CD4-positive, alpha-beta T cell treated with Interleukin-17A for 4 hours (primary cell): ENCODE measurements around the gene SEC61A1.

Source experiments
- DNase-seq: peaks from one replicate; pipeline ENCODE4 v3.0.0-alpha.2; 2020; ENCODE audit warnings: mixed read lengths

The SEC61A1 gene

DNA sequence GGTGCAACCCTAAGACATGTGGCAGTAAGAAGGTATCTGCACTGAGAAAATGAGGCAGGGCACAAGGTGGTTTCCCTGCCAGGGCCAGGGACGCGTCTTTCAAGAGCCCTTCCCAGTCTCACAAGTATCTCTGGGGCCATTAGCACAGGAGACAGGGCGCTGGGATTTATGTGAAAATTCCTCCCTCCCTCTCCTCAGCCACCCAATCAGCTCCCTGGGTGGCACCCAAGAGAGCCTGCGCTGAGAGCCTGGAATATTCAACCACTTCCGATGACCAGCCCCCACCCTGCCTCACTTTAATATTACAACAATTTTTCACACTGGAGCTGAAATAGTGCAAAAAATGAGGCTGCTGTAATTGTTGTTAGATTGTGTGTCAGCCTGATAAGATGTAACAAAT, 26.1 kb downstream of the SEC61A1 start:
- no peak for DNase-seq

DNA sequence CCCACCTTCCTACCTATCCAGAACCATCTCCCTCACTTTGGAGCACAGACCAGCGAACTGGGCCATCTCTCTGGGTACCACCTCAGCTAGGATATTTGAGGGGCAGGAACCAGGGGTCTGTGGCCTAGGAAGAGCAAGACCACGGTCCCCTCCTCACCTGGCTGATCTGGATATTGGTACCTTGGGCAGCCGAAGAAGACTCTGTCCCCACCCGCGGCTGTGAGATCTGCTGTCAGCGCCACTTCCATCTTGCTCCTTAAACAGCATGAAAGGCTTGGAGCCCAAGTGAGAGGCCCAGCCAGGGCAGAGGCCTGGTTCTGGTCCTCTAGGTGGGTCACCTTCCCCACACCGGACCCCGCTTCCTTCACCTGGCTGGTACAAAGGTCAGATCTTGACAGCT, 26.6 kb downstream of the SEC61A1 start:
- no peak for DNase-seq

DNA sequence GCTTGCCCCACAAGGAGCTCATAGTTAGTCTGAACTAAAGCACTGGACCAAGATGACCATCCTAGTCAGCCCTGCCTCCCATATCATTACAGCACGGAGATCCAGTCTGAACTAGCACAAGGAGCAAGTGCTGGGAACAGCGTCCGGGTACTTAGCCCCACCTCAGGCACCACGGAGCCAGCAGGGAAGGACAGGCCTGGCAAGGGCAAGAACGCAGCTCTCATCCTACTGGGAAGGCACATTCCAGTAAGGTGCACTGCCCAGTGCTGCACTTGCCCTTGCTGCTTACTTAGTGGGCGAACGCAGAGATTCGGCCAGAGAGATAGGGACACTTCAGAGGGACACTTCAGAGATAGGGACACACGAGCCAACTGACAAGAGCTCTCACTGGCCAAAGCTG, 27.6 kb downstream of the SEC61A1 start:
- DNase-seq = no peak

DNA sequence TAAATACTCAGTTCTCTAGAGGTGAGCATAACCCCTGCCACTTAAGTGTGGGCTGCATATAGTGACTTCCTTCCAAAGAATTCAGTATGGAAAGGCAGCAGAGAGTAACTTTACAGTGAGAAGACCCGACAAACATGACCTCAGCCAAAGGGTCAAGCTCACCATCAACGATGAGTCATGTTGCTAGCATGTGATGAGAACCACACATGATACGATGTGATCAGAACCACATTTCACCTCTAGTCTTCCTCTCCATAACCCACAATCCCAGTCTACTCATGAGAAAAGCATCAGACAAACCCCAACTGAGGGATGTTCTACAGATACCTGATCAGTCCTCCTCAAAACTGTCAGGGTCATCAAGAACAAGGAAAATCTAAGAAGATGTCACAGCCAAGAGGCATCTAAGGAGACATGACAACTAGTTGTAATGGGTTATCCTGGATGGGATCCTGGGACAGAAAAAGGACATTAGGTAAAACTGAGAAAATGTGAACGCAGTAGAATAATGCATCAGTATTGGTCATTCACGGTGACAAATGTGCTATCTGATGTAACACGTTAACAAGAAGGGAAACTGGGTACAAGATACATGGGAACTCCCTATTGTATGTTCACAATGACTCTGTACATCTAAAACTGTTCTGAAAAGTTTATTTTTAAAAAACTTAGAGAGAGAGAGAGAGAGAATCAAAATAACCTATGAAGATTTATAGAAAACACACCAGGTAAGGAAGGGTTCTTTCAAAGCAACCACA, 28.3 kb downstream of the SEC61A1 start:
- DNase-seq = no peak

DNA sequence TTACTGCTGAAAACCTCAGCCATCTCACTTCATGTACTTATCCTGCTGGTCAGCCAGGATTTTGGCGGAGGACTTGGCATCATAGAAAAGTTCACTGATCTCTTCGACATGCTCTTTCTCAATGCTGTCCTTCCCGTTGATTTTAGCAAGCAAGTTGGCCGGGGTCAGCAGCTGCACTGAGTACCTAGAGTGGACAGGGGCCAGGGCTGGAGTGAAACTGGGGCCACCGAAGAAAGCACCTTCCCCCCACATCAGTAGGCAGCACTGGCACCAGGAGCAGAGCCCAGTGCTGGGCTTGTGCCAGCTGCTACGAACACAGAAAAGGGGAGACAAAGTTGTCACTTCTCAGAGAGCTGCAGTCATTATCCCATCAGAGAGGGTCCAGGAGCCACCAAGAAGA, 29.0 kb downstream of the SEC61A1 start:
- DNase-seq = no peak

DNA sequence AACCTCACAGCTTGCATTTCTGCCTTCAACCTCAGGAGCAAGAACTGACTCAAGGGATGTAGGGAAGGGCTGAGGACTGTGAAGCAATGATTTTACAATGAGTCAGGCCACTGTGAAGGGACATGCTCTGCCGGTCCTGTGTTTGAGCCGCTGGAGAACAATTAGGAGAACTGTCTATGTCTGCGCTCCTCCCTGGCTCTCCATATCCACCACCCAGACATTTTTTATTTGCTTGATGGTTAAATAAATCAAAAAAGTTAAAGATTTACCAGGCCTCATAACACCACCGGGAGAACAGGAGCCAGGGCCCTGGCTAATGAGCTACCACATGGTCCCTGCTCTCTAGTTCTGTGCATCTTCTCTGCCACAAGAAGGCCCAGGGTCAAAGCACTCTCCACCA, 29.6 kb downstream of the SEC61A1 start:
- no peak for DNase-seq

DNA sequence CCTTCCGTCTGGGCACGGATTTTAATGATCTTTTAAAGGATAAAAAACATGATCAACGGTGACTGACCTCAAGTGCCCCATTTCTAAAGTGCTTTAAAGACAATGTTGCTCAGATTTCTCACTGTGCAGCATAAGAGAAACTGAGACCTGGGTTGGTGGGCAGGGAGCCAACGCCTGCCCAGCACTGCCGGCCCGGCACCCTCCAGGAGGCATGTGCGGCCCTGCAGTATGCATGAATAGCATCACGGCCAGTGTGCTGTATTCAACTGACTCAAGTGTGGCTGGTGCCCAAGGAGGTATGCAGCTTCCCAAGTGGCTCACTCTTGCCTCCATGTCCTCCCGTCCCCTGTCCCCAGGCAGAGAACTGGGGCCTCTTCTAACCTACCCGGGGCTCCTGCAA, 30.3 kb downstream of the SEC61A1 start:
- DNase-seq = no peak

DNA sequence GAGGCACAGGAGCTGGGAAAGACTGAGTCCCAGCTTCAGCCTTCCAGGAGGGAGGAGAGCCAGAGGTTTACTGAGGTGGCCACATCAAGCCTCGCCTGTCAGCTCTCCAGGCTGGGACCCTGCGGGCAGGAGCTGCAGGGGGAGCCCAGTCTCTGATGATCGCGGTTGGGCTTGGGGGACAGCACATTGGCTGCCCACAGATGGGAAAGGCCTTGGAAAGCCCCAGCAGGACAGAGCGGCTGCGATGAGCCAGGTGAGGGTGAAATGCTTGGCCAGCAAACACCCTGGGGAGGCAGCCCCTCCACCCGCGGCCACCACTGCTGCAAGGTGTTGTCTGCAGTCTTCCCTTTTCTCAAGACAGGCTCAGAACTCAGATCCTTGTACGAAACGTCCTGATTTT, 31.2 kb downstream of the SEC61A1 start:
- DNase-seq = no peak

DNA sequence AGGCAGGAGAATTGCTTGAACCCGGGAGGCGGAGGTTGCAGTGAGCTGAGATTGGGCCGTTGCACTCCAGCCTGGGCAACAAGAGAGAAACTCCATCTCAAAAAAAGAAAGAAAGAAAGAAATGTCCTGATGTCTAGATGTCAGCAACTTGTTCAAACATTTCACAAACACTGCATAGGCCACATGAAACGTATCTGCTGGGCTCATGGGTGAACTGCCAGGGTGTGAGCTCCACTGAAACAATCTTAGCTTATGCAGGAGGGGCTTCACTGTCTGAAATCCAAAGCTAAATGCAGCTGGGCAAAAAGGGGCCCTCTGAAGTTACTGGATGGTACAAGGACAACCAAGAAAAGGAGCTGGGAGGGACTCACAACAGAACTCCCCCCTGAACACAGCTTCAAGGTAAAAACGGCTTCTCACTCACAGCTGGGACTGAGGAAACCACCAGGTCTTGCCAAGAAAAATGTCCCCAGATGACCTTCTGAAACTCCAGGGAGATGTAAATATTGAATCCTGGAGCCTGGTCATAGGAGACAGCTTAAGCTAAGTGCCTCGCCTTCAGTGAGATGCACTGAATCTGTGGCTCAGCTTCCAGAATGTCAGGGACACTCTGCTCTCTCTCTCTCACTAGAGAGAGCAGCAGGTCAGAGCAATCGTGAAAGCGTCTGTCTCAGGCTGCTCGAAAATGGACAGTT, 31.9 kb downstream of the SEC61A1 start:
- no peak for DNase-seq

DNA sequence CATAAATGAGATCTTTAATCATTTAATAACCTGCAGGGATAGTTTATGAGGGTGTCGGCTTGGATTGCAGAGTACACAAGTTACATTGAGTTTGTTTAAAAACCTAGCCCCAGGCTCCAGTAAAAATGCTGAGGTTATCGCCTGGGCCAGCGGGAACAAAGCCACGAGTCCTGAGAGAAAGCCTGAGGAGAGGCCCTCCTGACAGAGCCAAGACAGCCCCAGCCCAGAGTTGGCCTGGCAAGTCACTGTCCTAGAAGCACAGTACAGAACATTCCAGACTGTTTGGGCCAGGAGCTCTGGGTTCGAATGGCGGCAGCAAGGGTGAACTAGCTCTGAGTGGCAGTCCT, 32.4 kb downstream of the SEC61A1 start:
- DNase-seq = no peak

DNA sequence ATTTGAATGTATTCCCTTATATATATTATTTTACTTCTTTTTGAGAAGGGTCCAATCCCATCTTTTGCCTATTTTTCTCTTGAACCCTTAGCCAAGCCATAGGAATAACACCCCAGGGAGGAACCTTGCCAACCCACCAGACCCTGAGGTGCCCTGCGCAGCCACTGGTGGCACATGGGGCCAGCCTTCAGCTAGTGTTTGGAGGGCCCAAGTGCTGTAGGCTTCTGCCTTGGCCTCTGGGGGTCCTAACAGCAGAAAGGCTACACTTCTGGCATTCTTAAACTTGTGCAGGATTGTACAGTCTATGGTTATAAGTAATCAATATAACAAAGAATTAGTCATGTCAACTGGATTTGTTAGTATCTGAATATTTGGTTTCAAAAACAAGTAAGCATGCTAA, 36.9 kb downstream of the SEC61A1 start:
- no peak for DNase-seq

DNA sequence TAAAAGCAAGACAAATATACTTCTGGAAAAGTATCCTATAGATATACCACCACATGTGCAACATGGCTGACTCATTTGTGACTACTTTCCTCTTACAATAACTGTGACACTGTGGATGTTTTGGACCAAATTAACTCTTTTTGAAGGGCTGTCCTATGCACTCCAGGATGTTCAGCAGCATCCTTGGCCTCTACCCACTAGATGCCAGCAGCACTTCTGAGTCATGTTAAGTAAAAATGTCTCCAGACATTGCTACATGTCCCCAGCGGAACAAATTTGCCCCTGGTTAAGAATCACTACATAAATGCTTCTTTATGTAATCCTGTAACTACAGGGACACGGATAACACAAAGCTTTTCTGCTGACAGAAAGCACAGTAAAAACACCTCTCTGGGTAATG, 39.3 kb downstream of the SEC61A1 start:
- DNase-seq = no peak

DNA sequence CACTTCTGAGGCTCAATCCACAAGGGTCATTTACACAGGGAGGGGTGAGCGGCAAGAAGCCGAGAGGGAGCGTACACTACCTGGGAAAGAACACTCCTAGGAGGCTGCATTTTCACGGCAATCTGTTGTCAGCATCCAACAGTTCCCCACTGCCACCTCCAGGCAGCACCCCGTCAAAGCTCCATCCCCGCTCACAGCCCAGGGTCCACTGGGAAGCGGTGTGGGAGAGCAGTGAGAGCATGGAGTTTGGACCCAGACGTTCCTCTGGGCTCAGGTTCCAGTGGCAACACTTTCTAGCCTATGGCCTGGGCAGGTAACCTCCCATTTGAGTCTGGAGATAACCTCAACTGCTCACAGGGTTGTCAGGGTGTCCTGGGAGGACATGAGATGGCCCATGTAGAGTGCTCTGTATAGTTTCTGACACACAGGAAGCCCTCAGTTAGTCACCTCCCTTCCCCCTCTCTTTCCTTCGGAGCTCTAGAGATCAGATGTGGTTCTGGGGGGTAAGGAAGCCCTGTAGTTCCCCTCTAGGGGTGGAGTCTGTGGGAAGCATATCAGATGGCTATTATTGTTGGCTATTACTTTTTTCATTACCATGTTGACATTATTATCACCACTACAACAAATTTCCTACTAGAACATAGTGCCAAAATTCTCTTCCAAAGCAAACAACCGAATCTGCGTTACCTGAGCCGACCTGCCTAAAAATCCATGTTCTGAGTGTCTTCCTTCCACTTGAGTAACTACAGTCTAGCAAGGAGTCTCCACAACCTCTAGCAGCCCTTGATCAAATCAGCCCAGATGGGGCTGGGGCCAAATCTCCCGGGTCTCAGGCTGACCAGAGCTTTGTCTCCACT, 42.3 kb downstream of the SEC61A1 start:
- no peak for DNase-seq

DNA sequence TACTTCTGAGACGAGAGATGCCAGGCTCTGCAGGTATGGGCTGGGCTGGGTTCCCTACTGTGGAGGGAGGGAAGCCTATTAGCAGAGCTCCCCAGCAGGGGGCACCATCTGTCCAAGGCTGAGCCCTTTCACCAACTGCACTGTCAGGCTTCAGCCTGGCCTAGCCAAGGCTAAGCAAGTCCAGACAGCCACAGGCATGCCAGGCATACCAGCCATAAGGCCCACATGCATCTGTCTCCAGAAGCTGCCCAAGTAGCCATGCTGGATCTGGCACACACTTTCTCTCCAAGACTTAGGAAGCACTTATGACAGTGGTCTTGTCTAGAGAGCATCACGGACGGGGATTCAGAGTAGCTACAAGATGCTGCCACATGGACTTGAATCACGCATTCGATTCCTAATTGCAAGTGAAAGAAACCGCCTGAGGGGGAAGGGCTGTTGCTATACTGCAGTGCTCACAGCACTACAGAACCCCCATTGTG, 43.0 kb downstream of the SEC61A1 start:
- peak; percentile 86 for DNase-seq

DNA sequence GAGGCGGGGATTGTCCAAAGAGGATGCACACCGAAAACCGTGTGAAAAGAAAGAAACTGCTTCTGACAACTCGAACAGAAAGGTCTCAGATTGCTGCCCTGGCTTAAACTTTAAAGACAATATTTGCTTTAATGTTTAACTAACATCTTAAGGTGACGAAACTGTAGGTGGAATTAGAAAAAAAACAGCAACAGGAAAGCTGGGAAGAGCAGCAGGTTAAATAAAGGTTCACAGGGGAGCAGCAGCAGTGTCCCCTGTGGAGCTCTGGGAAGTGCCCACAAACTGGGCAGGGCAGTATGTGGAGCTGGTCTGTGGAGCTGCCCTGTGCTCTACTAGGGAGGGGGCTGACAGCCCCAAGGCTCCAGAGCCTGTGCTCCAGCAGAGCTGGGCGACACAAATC, 46.0 kb downstream of the SEC61A1 start:
- no peak for DNase-seq

DNA sequence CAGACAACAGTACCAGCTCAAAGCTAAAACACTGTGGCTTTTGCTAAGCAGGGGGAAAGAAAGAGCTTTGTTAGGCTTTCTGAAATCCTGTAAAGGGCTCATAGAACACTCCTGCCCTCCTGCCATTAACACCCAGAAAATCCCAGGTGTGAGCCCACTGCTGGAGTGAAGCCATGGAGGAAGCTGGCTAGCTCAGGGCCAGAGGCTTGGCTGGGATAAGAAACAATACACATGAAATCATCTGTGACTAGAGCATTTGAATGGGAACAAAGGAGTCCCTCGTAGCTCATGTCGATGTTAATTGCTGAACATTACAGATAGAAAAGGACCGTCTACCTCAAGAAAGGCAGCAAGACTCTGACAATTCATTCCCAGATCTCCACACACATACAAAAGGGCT, 47.9 kb downstream of the SEC61A1 start:
- DNase-seq = no peak

DNA sequence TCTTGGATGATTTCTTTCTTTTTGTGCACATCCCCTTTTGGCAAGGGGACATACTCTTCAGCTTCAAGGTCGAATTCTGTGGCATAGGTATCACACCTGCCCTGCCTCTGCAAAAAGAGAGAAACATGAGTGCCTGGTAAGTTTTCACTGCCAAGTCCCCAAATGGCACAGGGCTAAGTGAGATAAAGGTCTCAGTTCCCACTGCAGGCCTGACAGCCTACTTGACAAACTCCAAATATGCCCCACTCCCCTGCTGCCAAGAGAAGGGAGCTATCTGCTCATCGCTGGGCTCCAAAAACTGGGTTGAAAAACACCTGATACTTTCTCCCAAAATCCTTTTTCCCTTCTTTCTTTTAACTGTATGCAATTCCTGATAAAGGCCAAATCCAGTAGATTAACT, 48.4 kb downstream of the SEC61A1 start:
- no peak for DNase-seq

DNA sequence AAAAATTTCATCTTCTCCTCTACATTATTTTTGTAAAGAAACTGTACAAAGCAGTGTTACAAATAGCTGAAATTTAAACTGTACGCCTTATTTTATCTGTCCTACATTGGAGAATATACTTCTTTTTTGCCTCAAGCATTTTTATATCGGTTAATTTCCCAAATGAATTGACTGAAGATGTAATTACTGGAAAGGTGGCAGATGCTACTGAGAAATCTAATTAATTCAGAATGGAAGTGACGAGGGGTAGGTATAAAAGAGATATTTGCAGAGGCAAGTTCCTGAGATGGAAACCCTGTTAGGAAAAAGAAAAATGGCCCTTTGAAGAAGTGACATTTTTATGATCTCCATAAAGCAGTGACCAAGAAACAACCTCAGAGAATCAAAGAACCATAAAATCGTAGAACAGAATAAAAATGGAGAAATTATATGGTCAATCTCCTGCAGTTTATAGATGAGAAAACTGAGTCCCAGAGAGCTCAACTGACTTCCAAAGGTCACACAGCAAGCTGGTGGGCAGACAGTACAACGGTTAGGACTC, 51.0 kb downstream of the SEC61A1 start:
- DNase-seq = no peak

DNA sequence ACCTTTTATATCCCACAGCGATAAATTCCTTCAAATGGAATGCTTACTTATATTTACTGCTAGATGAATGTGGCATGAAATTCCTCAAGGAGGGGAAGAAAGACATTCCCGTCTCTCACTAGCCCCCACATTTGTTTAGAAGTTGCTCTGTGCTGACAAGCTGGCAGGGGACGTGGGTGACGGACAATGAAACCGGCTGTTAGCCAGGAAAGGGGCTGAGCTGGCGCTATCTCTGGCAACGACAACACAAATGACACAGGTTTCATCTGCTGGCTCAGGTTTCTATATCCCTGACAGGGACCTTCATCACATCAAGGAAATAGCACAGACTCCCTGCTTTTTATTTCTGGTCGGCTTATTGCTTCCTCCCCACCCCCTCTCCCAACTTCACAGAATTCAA, 55.6 kb downstream of the SEC61A1 start:
- no peak for DNase-seq

DNA sequence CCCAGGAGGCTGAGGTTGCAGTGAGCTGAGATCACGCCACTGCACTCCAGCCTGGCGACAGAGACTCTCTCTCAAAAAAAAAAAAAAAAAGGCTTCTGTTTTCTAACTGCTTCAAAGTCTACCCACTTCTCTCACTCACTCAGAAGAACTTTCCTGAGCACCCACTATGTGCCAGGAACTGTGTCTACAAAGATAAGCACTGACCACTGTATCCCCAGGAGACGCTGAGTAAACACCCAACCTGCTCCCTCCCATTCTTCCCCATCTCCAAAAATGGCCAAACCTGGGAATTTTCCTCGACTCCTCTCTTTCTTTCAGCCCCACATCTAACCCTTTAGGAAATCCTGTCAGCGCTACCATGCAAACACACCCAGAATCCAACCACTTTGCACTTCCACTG, 58.9 kb downstream of the SEC61A1 start:
- DNase-seq = no peak

DNA sequence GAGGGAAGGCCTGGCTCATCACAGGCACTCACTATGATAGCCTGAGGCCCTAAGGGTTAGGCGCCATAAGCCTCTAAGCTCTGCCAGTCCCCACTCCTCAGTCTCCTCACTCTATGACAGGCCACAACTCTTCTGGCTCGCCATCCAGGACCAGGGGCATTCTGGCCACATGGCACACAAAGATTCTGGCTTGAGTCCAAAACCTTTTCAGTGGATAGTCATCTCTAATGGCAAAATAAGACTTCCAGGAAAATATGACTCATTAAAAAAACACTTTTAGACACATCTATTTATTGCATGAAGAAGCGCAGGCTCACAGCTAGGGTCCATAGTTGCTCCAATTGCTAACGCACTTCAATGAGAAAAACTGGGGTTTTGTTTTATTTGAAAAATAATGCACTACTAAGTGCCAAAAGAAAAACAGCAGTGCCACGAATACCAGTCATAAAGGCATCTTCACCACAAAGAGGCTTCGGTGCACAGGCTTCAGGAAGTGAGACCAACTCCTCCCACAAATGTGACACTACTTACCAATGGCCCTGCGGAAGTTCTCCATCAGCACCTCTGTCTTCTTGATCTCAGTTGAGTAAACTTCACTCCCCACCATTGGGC, 60.2 kb downstream of the SEC61A1 start:
- DNase-seq = peak; percentile 48

DNA sequence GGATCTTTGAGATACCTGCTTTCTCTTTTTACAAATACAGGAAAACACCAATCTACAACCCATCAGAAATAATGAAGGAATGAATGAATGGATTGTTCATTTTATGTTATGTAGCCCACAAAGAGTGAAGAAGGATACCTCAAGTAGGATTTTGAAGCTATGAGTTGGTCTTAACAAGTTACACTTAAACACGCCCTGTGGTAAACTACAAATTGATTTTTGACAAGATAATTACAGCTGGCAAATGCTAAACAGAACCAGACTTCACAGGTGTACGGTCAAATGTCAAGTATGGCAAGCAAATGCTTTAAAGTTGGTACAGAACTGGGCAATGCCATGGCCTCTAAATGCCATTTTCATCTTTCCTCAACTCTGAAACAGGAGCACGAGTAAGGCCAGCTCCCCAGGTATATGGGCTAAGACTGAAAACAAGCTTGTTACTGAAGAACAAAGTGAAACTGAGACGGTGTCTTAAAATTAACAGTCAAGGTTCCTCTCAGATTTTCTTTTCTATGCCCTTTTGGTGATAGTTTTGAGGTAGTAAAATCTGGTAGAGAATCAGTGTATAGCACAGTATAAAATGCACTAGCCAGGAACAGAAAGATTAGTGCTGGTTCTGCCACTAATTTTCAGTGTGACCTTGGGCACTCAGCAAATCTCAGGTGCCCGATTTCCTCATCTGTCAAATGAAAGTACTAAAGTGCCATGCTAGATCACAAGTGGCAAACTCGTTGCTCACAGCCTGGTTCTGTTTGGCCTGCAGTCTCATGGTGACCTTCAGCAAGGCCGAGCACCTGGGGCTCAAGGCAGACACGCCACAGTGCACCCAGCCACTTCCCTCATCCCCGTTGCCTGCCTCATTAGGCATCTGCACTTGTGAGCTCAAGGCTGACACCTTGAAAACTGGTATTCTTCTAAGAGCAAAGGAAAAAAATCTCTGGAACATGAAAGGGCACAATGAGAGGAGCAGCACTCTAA, 61.9 kb downstream of the SEC61A1 start:
- no peak for DNase-seq
